Testis (tissue), 3 donors: Measurements from ENCODE around the gene PAK1. TPM values are rescaled to one million over a fixed set of nuclear protein-coding genes. Genes with fewer than 3 reads are reported as not detected.

ENCODE experiments used
- DNase-seq: peaks from one replicate; pipeline ENCODE4 v3.0.0-alpha.2; 2019
- H3K27ac ChIP-seq, 2 donors: fragments of 200-600 bp; sonication (generic); one replicate each; pipeline ENCODE4 v1.5.1; 2019
- H3K27me3 ChIP-seq: fragments of 200-600 bp; sonication (generic); one replicate; pipeline ENCODE4 v1.5.1; 2019
- H3K36me3 ChIP-seq: fragments of 200-600 bp; sonication (generic); one replicate; pipeline ENCODE4 v1.5.1; 2017; ENCODE audit warnings: low read depth; ENCODE audit errors: missing control alignments
- H3K4me1 ChIP-seq: fragments of 200-600 bp; sonication (generic); one replicate; pipeline ENCODE4 v1.5.1; 2019
- H3K4me3 ChIP-seq, 2 donors: fragments of 200-600 bp; sonication (generic); one replicate each; pipeline ENCODE4 v1.5.1; 2017 to 2019
- H3K9me3 ChIP-seq: fragments of 200-600 bp; sonication (generic); one replicate; pipeline ENCODE4 v1.5.1; 2017
- POLR2A ChIP-seq: fragments of 450-650 bp; IDR thresholded peaks from one replicate; pipeline ENCODE4 v1.6.1; 2017; ENCODE audit warnings: antibody characterized with exemption, mild to moderate bottlenecking, moderate library complexity
- WGBS, 2 donors: methylation state at CpG; one replicate each; pipeline ENCODE4 v1.1.5; 2018; 5-methylcytosine and 5-hydroxymethylcytosine counted together
- intact Hi-C: fragments of 100-400 bp; cut with DNase I; formaldehyde crosslinking; loops from one replicate; pipeline ENCODE4 v1.15.1; 2023; ENCODE audit warnings: low total_unique reads
- polyA plus RNA-seq: library from polyadenylated mRNA; stranded (reverse); fragments of 350-450 nt; fragmentation: Illumina TruSeq; extraction: RNeasy Lipid Tissue Mini Kit (QIAGEN cat#74804); gene quantifications from one replicate; pipeline ENCODE4 v1.2.3, GENCODE V29; 2014; ENCODE audit warnings: low read depth, low replicate concordance; ENCODE audit not compliant: insufficient read depth
- total RNA-seq, 2 donors: library from RNA; depleted of rRNA; stranded (reverse); fragments of >200 nt; gene quantifications; one replicate each; pipeline ENCODE4 v1.2.3, GENCODE V29; 2016
- TF ChIP-seq, protein P1 (sequence below), 3 experiments: fragments of 450-650 bp in 2 of 3; fragments of 200-600 bp in 1 of 3; sonication (generic) in 1 of 3; IDR thresholded peaks; one replicate each; pipeline ENCODE4 v1.5.1; 2016 to 2019; ENCODE audit warnings: antibody characterized with exemption in 3 of 3, mild to moderate bottlenecking in 2 of 3, moderate library complexity in 1 of 3

The PAK1 gene
- total and polyA plus RNA-seq, 3 donors from 2014 or later: 60.1 to 80.9 (median 63.2) TPM

DNA sequence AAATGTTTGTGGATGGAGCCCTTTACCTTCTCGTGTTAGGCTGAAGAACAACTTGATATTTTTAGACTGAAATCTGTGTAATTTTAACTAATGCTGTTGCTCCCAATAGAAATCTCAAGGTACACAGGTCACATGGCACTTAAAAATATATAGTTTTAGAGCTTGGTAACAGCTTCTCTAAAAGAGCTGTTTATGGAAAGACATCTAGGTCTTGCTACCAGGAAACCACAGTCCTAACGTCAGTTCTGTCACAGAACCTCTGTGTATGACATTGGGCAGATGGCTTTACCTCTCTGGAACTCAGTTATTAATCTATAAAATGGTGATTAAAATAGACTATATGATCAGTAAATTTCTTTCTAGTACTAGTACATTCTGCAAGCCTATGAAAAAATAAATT is 35.4 kb downstream of the PAK1 start:
- H3K36me3 ChIP-seq: no peaks in the 10 kb centered on the region
- 83 to 87% methylated on average over 2 of the region's 2 CpGs for WGBS, 2 donors
- intact Hi-C loops: no loop called here
- no peaks in the 10 kb centered on the region for H3K4me1 ChIP-seq
- no peak for TF ChIP-seq POLR2A
- TF ChIP-seq, protein P1, sequence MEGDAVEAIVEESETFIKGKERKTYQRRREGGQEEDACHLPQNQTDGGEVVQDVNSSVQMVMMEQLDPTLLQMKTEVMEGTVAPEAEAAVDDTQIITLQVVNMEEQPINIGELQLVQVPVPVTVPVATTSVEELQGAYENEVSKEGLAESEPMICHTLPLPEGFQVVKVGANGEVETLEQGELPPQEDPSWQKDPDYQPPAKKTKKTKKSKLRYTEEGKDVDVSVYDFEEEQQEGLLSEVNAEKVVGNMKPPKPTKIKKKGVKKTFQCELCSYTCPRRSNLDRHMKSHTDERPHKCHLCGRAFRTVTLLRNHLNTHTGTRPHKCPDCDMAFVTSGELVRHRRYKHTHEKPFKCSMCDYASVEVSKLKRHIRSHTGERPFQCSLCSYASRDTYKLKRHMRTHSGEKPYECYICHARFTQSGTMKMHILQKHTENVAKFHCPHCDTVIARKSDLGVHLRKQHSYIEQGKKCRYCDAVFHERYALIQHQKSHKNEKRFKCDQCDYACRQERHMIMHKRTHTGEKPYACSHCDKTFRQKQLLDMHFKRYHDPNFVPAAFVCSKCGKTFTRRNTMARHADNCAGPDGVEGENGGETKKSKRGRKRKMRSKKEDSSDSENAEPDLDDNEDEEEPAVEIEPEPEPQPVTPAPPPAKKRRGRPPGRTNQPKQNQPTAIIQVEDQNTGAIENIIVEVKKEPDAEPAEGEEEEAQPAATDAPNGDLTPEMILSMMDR (IDR thresholded peaks at IDR 0.05): no peak
- DNase-seq: no peak
- no peaks in the 10 kb centered on the region for H3K27me3 ChIP-seq
- no peak overlapping the region for H3K4me3 ChIP-seq
- H3K27ac ChIP-seq: no peak overlapping the region
- no peaks in the 10 kb centered on the region for H3K9me3 ChIP-seq

DNA sequence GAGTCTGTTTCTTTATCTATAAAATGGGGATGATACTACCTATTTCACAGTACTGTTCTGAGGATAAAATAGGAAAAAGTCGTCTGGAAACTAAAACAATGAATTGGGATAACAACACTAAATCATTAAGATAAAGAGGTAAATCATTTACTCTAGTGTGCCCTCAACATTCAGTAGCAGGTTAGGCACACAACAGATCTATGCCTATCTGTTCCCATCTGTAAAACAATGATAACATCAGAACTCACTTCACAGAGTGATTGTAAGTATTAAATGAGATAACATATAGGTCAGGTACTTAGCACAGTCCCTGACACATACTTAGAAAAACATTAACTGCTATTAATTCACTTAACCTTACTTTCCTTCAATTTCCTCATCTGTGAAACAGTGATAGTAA is 36.9 kb downstream of the PAK1 start:
- H3K4me1 ChIP-seq: no peaks in the 10 kb centered on the region
- intact Hi-C loops: no loop called here
- H3K27me3 ChIP-seq: no peaks in the 10 kb centered on the region
- no peak overlapping the region for H3K4me3 ChIP-seq
- no peaks in the 10 kb centered on the region for H3K9me3 ChIP-seq
- TF ChIP-seq POLR2A: no peak
- TF ChIP-seq, protein P1 (IDR thresholded peaks at IDR 0.05): no peak
- no peak for DNase-seq
- H3K27ac ChIP-seq: no peak overlapping the region
- no peaks in the 10 kb centered on the region for H3K36me3 ChIP-seq
- 58 to 70% methylated on average over 1 of the region's 1 CpG for WGBS, 2 donors

DNA sequence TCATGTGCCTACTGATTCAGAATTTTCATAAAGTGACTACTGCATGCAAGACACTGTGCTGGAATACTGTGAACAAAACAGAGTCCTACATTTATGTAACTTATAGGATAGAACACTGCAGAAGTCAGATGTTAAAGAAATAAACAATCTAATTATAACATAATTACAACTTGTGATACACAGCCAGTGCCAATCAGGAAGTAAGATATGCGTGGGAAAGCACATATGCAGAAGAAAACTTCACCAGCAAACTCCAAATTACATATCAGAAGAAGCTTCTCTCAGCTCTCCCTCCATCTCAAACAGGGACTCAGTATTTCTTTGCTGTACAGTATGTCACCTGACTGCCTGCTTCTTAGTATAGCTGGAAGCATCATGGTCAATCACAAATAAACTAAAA is 37.4 kb downstream of the PAK1 start:
- Histone ChIP-seq H3K27ac (no peak overlapping the region), H3K4me3 (no peak overlapping the region), H3K27me3 (no peaks in the 10 kb centered on the region), H3K4me1 (no peaks in the 10 kb centered on the region), H3K36me3 (no peaks in the 10 kb centered on the region), H3K9me3 (no peaks in the 10 kb centered on the region)
- DNase-seq: no peak
- TF ChIP-seq, protein P1 (IDR thresholded peaks at IDR 0.05): no peak
- no peak for TF ChIP-seq POLR2A
- intact Hi-C loops: no loop called here
- WGBS, 2 donors: 56 to 62% methylated on average over 1 of the region's 1 CpG

DNA sequence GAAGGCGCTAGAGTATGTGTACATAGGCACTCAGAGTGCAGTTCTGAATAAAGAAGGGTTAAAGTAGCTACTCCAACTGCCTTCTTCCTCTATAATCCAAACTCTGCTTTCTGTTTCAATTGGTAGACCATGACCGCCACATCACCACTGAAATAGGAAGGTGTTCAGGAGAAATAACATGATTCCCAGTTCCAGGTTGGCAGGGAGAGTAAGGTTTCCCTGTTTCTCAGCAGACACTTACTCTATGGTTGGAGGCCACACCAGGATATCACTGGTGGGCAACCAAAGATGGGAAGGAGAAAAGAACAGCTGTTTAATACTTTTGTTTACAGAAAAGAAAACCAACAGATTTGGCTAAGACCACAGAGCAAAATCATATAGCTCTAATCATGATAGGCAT is 37.9 kb downstream of the PAK1 start:
- Histone ChIP-seq H3K27me3 (no peaks in the 10 kb centered on the region), H3K27ac (no peak overlapping the region), H3K4me1 (no peaks in the 10 kb centered on the region), H3K9me3 (no peaks in the 10 kb centered on the region), H3K36me3 (no peaks in the 10 kb centered on the region), H3K4me3 (no peak overlapping the region)
- 90 to 94% methylated on average over 2 of the region's 2 CpGs for WGBS, 2 donors
- TF ChIP-seq POLR2A: no peak
- TF ChIP-seq, protein P1 (IDR thresholded peaks at IDR 0.05): no peak
- intact Hi-C loops: no loop called here
- DNase-seq: no peak

DNA sequence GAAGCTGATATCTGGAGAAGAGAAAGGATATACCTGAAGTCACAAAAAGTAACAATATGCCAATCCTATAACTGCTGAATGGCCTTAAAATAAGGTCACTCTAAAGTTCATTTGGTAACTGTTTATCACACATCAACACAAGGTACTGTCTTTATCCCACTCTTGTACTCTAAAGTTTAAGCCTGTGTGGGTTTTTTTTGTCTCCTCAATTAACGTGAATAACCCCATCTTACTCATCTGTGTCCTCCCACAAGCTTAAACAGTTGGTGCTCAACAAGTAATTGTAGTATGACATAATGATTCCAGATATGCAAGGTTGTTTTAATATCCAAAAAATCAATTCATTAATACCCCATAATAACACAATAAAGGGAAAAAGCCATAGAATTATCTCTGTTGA is 42.1 kb downstream of the PAK1 start:
- Histone ChIP-seq H3K9me3 (no peaks in the 10 kb centered on the region), H3K27ac (no peak overlapping the region), H3K4me1 (no peaks in the 10 kb centered on the region), H3K36me3 (no peaks in the 10 kb centered on the region), H3K27me3 (no peaks in the 10 kb centered on the region), H3K4me3 (no peak overlapping the region)
- DNase-seq: no peak
- TF ChIP-seq, protein P1 (IDR thresholded peaks at IDR 0.05): no peak
- no peak for TF ChIP-seq POLR2A
- intact Hi-C loops: no loop called here
- 87 to 93% methylated on average over 1 of the region's 1 CpG for WGBS, 2 donors
